ENCODE results near the gene ULBP3.

- TF ChIP-seq CTCF (IDR thresholded peaks at IDR 0.05) (no peak), POLR2A (IDR thresholded peaks at IDR 0.05) (no peak), POLR2AphosphoS5 (IDR thresholded peaks at IDR 0.05; ENCODE audit: insufficient read depth in 1 of 2, low read depth in 1 of 2) (no peak)
Observed at GRCh38 chr6:150032598-150032997, 36.3 kb downstream of the ULBP3 start.
